GM19467 (cell line): Measurements from ENCODE around the gene CCNI.
"Not testable (repeated sequence)": the region's sequence is repeated elsewhere in the genome, so short reads cannot be mapped to it uniquely, and the experiment has no call there.

Experiments used
- ATAC-seq: cut with Tn5 transposase; IDR thresholded peaks from one replicate; pipeline ENCODE4 v1.9.1; 2021; ENCODE audit warnings: mild to moderate bottlenecking, moderate library complexity; ENCODE audit not compliant: unreplicated experiment

CCNI gene

GRCh38 chr4:77040854-77041725, 34.7 kb downstream of the CCNI start:
- no peak for ATAC-seq

GRCh38 chr4:77040270-77040669, 35.5 kb downstream of the CCNI start:
- no peak for ATAC-seq

- ATAC-seq, result no peak
These were observed 36.0 kb downstream of the CCNI start for GRCh38 chr4:77039796-77040195.

GRCh38 chr4:77037736-77038135, 38.1 kb downstream of the CCNI start:
- no peak for ATAC-seq

GRCh38 chr4:77037168-77037567, 38.6 kb downstream of the CCNI start:
- not testable (repeated sequence) for ATAC-seq

- ATAC-seq, result no peak
These were observed 39.6 kb downstream of the CCNI start for GRCh38 chr4:77036206-77036605.

GRCh38 chr4:77035153-77035552, 40.6 kb downstream of the CCNI start:
- no peak for ATAC-seq

- ATAC-seq, result no peak
These were observed 44.2 kb downstream of the CCNI start for GRCh38 chr4:77031544-77031943.

GRCh38 chr4:77029757-77030156, 46.0 kb downstream of the CCNI start:
- not testable (repeated sequence) for ATAC-seq

- ATAC-seq, result no peak
These were observed 47.5 kb downstream of the CCNI start for GRCh38 chr4:77028246-77028645.

- ATAC-seq, result no peak
These were observed 49.5 kb downstream of the CCNI start for GRCh38 chr4:77026322-77026704.

- ATAC-seq, result no peak
These were observed 50.0 kb downstream of the CCNI start for GRCh38 chr4:77025643-77026321.

- ATAC-seq, result no peak
These were observed 51.9 kb downstream of the CCNI start for GRCh38 chr4:77023920-77024319.

- ATAC-seq, result no peak
These were observed 53.1 kb downstream of the CCNI start for GRCh38 chr4:77022560-77023179.

- no peak for ATAC-seq
These were observed 54.1 kb downstream of the CCNI start for GRCh38 chr4:77021614-77022089.

GRCh38 chr4:77020017-77020416, 55.8 kb downstream of the CCNI start:
- ATAC-seq, result no peak

GRCh38 chr4:77015390-77015789, 60.4 kb downstream of the CCNI start:
- no peak for ATAC-seq

- ATAC-seq, result no peak
These were observed 61.5 kb downstream of the CCNI start for GRCh38 chr4:77014256-77014655.

GRCh38 chr4:77012726-77013125, 63.1 kb downstream of the CCNI start:
- ATAC-seq, result no peak

GRCh38 chr4:77010841-77011354, 64.9 kb downstream of the CCNI start:
- ATAC-seq, result no peak

GRCh38 chr4:77009511-77010115, 66.2 kb downstream of the CCNI start:
- ATAC-seq, result no peak
